SK-N-SH treated with all-trans-retinoic acid at 6 μM for 48 hours (cell line): ENCODE data around the gene KRT14.

Experiments used
- ATAC-seq: fragments of 200-7000 bp; cut with Tn5 transposase; 3 replicates; pipeline ENCODE4 v1.9.1; 2020; ENCODE audit warnings: mild to moderate bottlenecking, moderate library complexity
- ARNTL ChIP-seq: fragments of 450-650 bp; formaldehyde crosslinking; IDR thresholded peaks from 2 replicates; pipeline ENCODE4 v1.5.0; 2020; ENCODE audit warnings: low read depth, mild to moderate bottlenecking, moderate library complexity, borderline replicate concordance
- CSDC2 ChIP-seq: fragments of 250-450 bp; sonication (Bioruptor Pico); IDR thresholded peaks from 2 replicates; pipeline ENCODE4 v1.5.0; 2020; ENCODE audit warnings: mild to moderate bottlenecking, moderate library complexity
- ESRRG ChIP-seq: fragments of 250-450 bp; sonication (Bioruptor Pico); IDR thresholded peaks from 2 replicates; pipeline ENCODE4 v1.6.1; 2021; ENCODE audit warnings: mild to moderate bottlenecking
- GLIS3 ChIP-seq: fragments of 250-450 bp; sonication (Bioruptor Pico); IDR thresholded peaks from 2 replicates; pipeline ENCODE4 v1.5.0; 2020; ENCODE audit warnings: mild to moderate bottlenecking, moderate library complexity
- ISL1 ChIP-seq: fragments of 250-450 bp; sonication (Bioruptor Pico); IDR thresholded peaks from 2 replicates; pipeline ENCODE4 v2.1.2; 2022; ENCODE audit warnings: mild to moderate bottlenecking, moderate library complexity
- OSR1 ChIP-seq: fragments of 250-450 bp; sonication (Bioruptor Pico); IDR thresholded peaks from 2 replicates; pipeline ENCODE4 v1.8.0; 2022; ENCODE audit warnings: moderate library complexity, mild to moderate bottlenecking, inconsistent platforms
- PPARA ChIP-seq: fragments of 250-450 bp; sonication (Bioruptor Pico); IDR thresholded peaks from 2 replicates; pipeline ENCODE4 v1.5.0; 2020; ENCODE audit warnings: mild to moderate bottlenecking, borderline replicate concordance
- RARB ChIP-seq: fragments of 250-450 bp; sonication (Bioruptor Pico); IDR thresholded peaks from 2 replicates; pipeline ENCODE4 v1.8.0; 2021; ENCODE audit warnings: mild to moderate bottlenecking, moderate library complexity
- SNAI2 ChIP-seq: fragments of 250-450 bp; sonication (Bioruptor Pico); IDR thresholded peaks from 2 replicates; pipeline ENCODE4 v1.5.0; 2020; ENCODE audit warnings: mild to moderate bottlenecking, moderate library complexity
- TCF4 ChIP-seq: fragments of 250-450 bp; sonication (Bioruptor Pico); IDR thresholded peaks from 2 replicates; pipeline ENCODE4 v1.8.0; 2021; ENCODE audit warnings: mild to moderate bottlenecking, moderate library complexity, borderline replicate concordance
- TOX ChIP-seq: fragments of 250-450 bp; sonication (Bioruptor Pico); IDR thresholded peaks from 2 replicates; pipeline ENCODE4 v1.8.0; 2021; ENCODE audit warnings: mild to moderate bottlenecking, moderate library complexity, borderline replicate concordance
- ZFP3 ChIP-seq: fragments of 250-450 bp; sonication (Bioruptor Pico); IDR thresholded peaks from 2 replicates; pipeline ENCODE4 v1.5.0; 2020; ENCODE audit warnings: mild to moderate bottlenecking, moderate library complexity
- ZNF565 ChIP-seq: fragments of 450-650 bp; formaldehyde crosslinking; conservative IDR thresholded peaks from 2 replicates; pipeline ENCODE4 v1.5.0; 2020; ENCODE audit warnings: low read depth, mild to moderate bottlenecking, moderate library complexity
- ZNF70 ChIP-seq: fragments of 450-650 bp; formaldehyde crosslinking; IDR thresholded peaks from 2 replicates; pipeline ENCODE4 v1.5.0; 2020; ENCODE audit warnings: mild to moderate bottlenecking, moderate library complexity
- TF ChIP-seq, protein P1 (sequence below): fragments of 250-450 bp; sonication (Bioruptor Pico); IDR thresholded peaks from 2 replicates; pipeline ENCODE4 v1.8.0; 2021; ENCODE audit warnings: low read depth, mild to moderate bottlenecking, moderate library complexity, borderline replicate concordance
- TF ChIP-seq, protein P2 (sequence below): fragments of 250-450 bp; sonication (Bioruptor Pico); IDR thresholded peaks from 2 replicates; pipeline ENCODE4 v1.5.1; 2020; ENCODE audit warnings: low read depth, mild to moderate bottlenecking, moderate library complexity
- TF ChIP-seq, protein P3 (sequence below): fragments of 250-450 bp; sonication (Bioruptor Pico); IDR thresholded peaks from 2 replicates; pipeline ENCODE4 v1.5.1; 2021; ENCODE audit warnings: mild to moderate bottlenecking, moderate library complexity
- TF ChIP-seq, protein P4 (sequence below): fragments of 250-450 bp; sonication (Bioruptor Pico); IDR thresholded peaks from 2 replicates; pipeline ENCODE4 v1.5.0; 2020; ENCODE audit warnings: mild to moderate bottlenecking, moderate library complexity
- TF ChIP-seq, protein P5 (sequence below): fragments of 250-450 bp; sonication (Bioruptor Pico); IDR thresholded peaks from 2 replicates; pipeline ENCODE4 v1.8.0; 2020; ENCODE audit warnings: mild to moderate bottlenecking, moderate library complexity, borderline replicate concordance

Gene KRT14

DNA sequence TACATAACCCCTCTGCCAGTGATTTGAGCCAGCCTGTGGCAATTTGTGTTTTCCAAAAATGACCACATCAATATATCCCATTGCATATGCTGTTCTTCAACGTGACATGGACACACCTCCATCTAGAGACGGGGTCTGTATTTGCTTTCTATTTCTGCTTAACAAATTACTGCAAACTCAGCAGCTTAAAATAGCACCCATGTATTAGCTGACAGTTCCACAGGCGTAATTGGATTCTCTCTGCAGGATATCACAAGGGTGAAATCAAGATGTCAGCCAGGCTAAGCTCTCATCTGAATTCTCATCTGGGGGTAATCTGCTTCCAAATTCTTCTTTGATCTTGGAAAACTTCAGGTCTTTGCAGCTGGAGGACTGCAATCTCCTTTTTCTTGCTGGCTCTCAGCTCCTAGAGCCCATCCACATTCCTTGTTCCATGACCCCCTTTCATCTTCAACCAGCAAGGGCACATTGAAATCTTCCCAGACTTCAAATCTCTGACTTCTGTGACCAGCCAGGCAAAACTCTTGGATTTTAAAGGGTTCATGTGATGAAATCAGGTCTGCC lies 23.0 kb downstream of the KRT14 start (continued):
- no peak for TF ChIP-seq TCF4
- no peak for TF ChIP-seq CSDC2 (CRISPR knock-in tag)
- no peak for TF ChIP-seq TOX
- no peak for TF ChIP-seq SNAI2 (CRISPR knock-in tag)
- TF ChIP-seq ZFP3 (CRISPR knock-in tag), result no peak
- TF ChIP-seq ARNTL (CRISPR knock-in tag), result no peak

DNA sequence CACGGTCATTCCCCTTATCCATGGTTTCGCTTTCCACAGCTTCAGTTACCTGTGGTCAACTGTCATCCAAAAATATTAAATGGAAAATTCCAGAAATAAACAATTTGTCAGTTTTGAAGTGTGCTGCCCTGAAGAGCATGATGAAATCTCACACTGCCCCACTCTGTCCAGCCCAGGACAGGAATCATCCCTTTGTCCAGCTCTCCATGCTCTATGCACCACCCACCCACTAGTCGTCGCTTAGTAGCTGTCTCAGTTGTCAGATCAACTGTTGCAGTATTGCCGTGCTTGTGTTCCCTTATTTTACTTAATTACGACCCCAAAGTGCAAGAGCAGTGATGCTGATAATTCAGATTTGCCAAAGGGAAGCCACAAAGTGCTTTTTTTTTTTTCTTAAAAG lies 25.1 kb downstream of the KRT14 start:
- no peak for ATAC-seq
- TF ChIP-seq CSDC2 (CRISPR knock-in tag), result no peak
- no peak for TF ChIP-seq SNAI2 (CRISPR knock-in tag)
- TF ChIP-seq, protein P1, sequence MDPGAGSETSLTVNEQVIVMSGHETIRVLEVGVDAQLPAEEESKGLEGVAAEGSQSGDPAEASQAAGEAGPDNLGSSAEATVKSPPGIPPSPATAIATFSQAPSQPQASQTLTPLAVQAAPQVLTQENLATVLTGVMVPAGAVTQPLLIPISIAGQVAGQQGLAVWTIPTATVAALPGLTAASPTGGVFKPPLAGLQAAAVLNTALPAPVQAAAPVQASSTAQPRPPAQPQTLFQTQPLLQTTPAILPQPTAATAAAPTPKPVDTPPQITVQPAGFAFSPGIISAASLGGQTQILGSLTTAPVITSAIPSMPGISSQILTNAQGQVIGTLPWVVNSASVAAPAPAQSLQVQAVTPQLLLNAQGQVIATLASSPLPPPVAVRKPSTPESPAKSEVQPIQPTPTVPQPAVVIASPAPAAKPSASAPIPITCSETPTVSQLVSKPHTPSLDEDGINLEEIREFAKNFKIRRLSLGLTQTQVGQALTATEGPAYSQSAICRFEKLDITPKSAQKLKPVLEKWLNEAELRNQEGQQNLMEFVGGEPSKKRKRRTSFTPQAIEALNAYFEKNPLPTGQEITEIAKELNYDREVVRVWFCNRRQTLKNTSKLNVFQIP (CRISPR knock-in tag), result no peak
- no peak for TF ChIP-seq ZNF565 (CRISPR knock-in tag)
- TF ChIP-seq, protein P2, sequence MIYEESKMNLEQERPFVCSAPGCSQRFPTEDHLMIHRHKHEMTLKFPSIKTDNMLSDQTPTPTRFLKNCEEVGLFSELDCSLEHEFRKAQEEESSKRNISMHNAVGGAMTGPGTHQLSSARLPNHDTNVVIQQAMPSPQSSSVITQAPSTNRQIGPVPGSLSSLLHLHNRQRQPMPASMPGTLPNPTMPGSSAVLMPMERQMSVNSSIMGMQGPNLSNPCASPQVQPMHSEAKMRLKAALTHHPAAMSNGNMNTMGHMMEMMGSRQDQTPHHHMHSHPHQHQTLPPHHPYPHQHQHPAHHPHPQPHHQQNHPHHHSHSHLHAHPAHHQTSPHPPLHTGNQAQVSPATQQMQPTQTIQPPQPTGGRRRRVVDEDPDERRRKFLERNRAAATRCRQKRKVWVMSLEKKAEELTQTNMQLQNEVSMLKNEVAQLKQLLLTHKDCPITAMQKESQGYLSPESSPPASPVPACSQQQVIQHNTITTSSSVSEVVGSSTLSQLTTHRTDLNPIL (CRISPR knock-in tag), result no peak
- no peak for TF ChIP-seq TOX
- TF ChIP-seq, protein P3, sequence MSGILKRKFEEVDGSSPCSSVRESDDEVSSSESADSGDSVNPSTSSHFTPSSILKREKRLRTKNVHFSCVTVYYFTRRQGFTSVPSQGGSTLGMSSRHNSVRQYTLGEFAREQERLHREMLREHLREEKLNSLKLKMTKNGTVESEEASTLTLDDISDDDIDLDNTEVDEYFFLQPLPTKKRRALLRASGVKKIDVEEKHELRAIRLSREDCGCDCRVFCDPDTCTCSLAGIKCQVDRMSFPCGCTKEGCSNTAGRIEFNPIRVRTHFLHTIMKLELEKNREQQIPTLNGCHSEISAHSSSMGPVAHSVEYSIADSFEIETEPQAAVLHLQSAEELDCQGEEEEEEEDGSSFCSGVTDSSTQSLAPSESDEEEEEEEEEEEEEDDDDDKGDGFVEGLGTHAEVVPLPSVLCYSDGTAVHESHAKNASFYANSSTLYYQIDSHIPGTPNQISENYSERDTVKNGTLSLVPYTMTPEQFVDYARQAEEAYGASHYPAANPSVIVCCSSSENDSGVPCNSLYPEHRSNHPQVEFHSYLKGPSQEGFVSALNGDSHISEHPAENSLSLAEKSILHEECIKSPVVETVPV, result no peak
- TF ChIP-seq, protein P4, sequence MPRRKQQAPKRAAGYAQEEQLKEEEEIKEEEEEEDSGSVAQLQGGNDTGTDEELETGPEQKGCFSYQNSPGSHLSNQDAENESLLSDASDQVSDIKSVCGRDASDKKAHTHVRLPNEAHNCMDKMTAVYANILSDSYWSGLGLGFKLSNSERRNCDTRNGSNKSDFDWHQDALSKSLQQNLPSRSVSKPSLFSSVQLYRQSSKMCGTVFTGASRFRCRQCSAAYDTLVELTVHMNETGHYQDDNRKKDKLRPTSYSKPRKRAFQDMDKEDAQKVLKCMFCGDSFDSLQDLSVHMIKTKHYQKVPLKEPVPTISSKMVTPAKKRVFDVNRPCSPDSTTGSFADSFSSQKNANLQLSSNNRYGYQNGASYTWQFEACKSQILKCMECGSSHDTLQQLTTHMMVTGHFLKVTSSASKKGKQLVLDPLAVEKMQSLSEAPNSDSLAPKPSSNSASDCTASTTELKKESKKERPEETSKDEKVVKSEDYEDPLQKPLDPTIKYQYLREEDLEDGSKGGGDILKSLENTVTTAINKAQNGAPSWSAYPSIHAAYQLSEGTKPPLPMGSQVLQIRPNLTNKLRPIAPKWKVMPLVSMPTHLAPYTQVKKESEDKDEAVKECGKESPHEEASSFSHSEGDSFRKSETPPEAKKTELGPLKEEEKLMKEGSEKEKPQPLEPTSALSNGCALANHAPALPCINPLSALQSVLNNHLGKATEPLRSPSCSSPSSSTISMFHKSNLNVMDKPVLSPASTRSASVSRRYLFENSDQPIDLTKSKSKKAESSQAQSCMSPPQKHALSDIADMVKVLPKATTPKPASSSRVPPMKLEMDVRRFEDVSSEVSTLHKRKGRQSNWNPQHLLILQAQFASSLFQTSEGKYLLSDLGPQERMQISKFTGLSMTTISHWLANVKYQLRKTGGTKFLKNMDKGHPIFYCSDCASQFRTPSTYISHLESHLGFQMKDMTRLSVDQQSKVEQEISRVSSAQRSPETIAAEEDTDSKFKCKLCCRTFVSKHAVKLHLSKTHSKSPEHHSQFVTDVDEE (CRISPR knock-in tag), result no peak
- TF ChIP-seq ARNTL (CRISPR knock-in tag), result no peak
- TF ChIP-seq ZNF70 (CRISPR knock-in tag), result no peak
- TF ChIP-seq, protein P5, sequence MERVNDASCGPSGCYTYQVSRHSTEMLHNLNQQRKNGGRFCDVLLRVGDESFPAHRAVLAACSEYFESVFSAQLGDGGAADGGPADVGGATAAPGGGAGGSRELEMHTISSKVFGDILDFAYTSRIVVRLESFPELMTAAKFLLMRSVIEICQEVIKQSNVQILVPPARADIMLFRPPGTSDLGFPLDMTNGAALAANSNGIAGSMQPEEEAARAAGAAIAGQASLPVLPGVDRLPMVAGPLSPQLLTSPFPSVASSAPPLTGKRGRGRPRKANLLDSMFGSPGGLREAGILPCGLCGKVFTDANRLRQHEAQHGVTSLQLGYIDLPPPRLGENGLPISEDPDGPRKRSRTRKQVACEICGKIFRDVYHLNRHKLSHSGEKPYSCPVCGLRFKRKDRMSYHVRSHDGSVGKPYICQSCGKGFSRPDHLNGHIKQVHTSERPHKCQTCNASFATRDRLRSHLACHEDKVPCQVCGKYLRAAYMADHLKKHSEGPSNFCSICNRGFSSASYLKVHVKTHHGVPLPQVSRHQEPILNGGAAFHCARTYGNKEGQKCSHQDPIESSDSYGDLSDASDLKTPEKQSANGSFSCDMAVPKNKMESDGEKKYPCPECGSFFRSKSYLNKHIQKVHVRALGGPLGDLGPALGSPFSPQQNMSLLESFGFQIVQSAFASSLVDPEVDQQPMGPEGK (CRISPR knock-in tag), result no peak
- no peak for TF ChIP-seq OSR1 (CRISPR knock-in tag)
- TF ChIP-seq PPARA (CRISPR knock-in tag), result no peak
- no peak for TF ChIP-seq TCF4
- TF ChIP-seq ZFP3 (CRISPR knock-in tag), result no peak

DNA sequence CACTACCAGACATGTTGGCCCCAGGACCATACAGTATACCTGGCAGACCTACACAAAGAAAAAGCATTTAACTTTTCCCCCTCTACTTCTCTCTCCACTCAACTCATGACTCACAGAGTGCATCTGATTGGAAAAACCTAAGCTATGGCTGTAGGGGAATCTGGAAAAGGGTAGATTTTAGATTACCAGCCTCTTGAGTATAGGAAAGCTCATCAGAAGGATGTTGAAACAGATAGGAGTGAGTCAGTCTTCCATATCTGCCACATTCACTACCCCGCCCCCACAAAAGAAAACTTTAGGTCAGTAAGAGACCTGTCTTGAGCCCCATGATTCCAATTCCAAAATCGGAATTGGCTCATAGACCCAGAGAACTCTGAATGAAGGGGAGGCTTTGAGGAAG lies 27.1 kb downstream of the KRT14 start:
- TF ChIP-seq RARB (CRISPR knock-in tag), result no peak
- TF ChIP-seq ZFP3 (CRISPR knock-in tag), result no peak
- TF ChIP-seq, protein P5 (CRISPR knock-in tag), result no peak
- TF ChIP-seq OSR1 (CRISPR knock-in tag), result no peak
- no peak for TF ChIP-seq ISL1 (CRISPR knock-in tag)
- TF ChIP-seq GLIS3 (CRISPR knock-in tag), result no peak
- TF ChIP-seq, protein P1 (CRISPR knock-in tag), result no peak
- TF ChIP-seq CSDC2 (CRISPR knock-in tag), result no peak
- TF ChIP-seq PPARA (CRISPR knock-in tag), result no peak
- TF ChIP-seq, protein P3, result no peak
- TF ChIP-seq ARNTL (CRISPR knock-in tag), result no peak
- TF ChIP-seq ESRRG, result no peak
- no peak for TF ChIP-seq SNAI2 (CRISPR knock-in tag)
- no peak for TF ChIP-seq ZNF565 (CRISPR knock-in tag)
- TF ChIP-seq TCF4, result no peak
- no peak for TF ChIP-seq ZNF70 (CRISPR knock-in tag)
- TF ChIP-seq, all 23 proteins: peak for 0
- no peak for ATAC-seq
